Fibroblast of lung (primary cell): ENCODE results near the gene CFAP68. TPM values are rescaled to one million over a fixed set of nuclear protein-coding genes. Genes with fewer than 3 reads are reported as not detected.

Source experiments
- DNase-seq, 2 donors: peaks; one replicate each; pipeline versions ENCODE4 v3.0.0 to v3.0.0-alpha.2; 2010; ENCODE audit warnings: low read depth in 2 of 2
- H2AFZ ChIP-seq: 2 replicates; pipeline ENCODE4 v1.5.1; 2012; ENCODE audit warnings: low read length, control low read depth, inconsistent platforms
- H3K27ac ChIP-seq: 2 replicates; pipeline ENCODE4 v1.5.1; 2011; ENCODE audit warnings: low read length, control low read depth; ENCODE audit not compliant: insufficient read depth
- H3K27me3 ChIP-seq: 2 replicates; pipeline ENCODE4 v1.5.1; 2011; ENCODE audit warnings: mild to moderate bottlenecking, low read length; ENCODE audit not compliant: control insufficient read depth, insufficient read depth
- H3K36me3 ChIP-seq: 2 replicates; pipeline ENCODE4 v1.5.1; 2011; ENCODE audit warnings: low read length; ENCODE audit not compliant: control insufficient read depth, insufficient read depth
- H3K4me1 ChIP-seq: 2 replicates; pipeline ENCODE4 v1.5.1; 2011; ENCODE audit warnings: low read length; ENCODE audit not compliant: control insufficient read depth, insufficient read depth; ENCODE audit errors: extremely low read depth
- H3K4me2 ChIP-seq: 2 replicates; pipeline ENCODE4 v1.5.1; 2011; ENCODE audit warnings: low read length, control low read depth; ENCODE audit not compliant: insufficient read depth; ENCODE audit errors: extremely low read depth
- H3K4me3 ChIP-seq, 4 experiments: fragments of 200-600 bp in 1 of 4; sonication (generic) in 1 of 4; replicated peaks in 1 of 4; 2 replicates each; pipeline ENCODE4 v1.5.1; 2011 to 2016; ENCODE audit warnings: low read length in 4 of 4, low read depth in 3 of 4, mild to moderate bottlenecking in 3 of 4, control low read depth in 2 of 4, inconsistent platforms in 1 of 4, mixed read lengths in 1 of 4; ENCODE audit not compliant: insufficient read depth in 1 of 4; ENCODE audit errors: control extremely low read depth in 1 of 4
- H3K79me2 ChIP-seq: 2 replicates; pipeline ENCODE4 v1.5.1; 2012; ENCODE audit warnings: mild to moderate bottlenecking, low read length, inconsistent platforms; ENCODE audit not compliant: control insufficient read depth, insufficient read depth
- H3K9ac ChIP-seq: 2 replicates; pipeline ENCODE4 v1.5.1; 2011; ENCODE audit warnings: mild to moderate bottlenecking, low read length, control low read depth; ENCODE audit not compliant: insufficient read depth
- H3K9me3 ChIP-seq: 2 replicates; pipeline ENCODE4 v1.5.1; 2012; ENCODE audit warnings: low read depth, low read length; ENCODE audit not compliant: control insufficient read depth, insufficient read depth
- H4K20me1 ChIP-seq: 2 replicates; pipeline ENCODE4 v1.5.1; 2011; ENCODE audit warnings: low read length; ENCODE audit not compliant: control insufficient read depth, insufficient read depth; ENCODE audit errors: extremely low read depth
- CTCF ChIP-seq, 2 donors: IDR thresholded peaks in 1 of 2; conservative IDR thresholded peaks in 1 of 2; 1 replicate in 1 of 2; 2 replicates in 1 of 2; pipeline ENCODE4 v1.5.1; 2011 to 2012; ENCODE audit warnings: low read length in 2 of 2, control low read depth in 1 of 2, inconsistent platforms in 1 of 2, low read depth in 1 of 2, mild to moderate bottlenecking in 1 of 2
- EZH2 ChIP-seq: IDR thresholded peaks from 2 replicates; pipeline ENCODE4 v1.5.1; 2012; ENCODE audit warnings: low read length, control low read depth, mild to moderate bottlenecking; ENCODE audit errors: missing control alignments
- polyA plus RNA-seq, 2 donors: library from polyadenylated mRNA; depleted of rRNA in 1 of 2; stranded (reverse) in 1 of 2; unstranded in 1 of 2; fragments of >200 nt; gene quantifications; 2 replicates each; pipeline ENCODE4 v1.2.1, GENCODE V29; 2011 to 2012; ENCODE audit warnings: missing spikeins in 1 of 2
- total RNA-seq: library from RNA; depleted of rRNA; stranded (reverse); fragments of >200 nt; gene quantifications from 2 replicates; pipeline ENCODE4 v1.2.1, GENCODE V29; 2014

Gene CFAP68
- total and polyA plus RNA-seq, 2 donors (not counting 1 experiment from before 2014, with no cell fraction given): 19.3 to 21.1 TPM

- TF ChIP-seq EZH2 (no peak), CTCF (conservative IDR thresholded peaks at IDR 0.05 in 1 of 2, IDR thresholded peaks at IDR 0.05 in 1 of 2; ENCODE audit: low read depth in 1 of 2, low read length in 2 of 2) (no peak)
- H4K20me1 ChIP-seq: no peaks in the 10 kb centered on the region
- DNase-seq: no peak
These were observed 29.7 kb upstream of the CFAP68 start for GRCh38 chr11:111849631-111850030.

DNA sequence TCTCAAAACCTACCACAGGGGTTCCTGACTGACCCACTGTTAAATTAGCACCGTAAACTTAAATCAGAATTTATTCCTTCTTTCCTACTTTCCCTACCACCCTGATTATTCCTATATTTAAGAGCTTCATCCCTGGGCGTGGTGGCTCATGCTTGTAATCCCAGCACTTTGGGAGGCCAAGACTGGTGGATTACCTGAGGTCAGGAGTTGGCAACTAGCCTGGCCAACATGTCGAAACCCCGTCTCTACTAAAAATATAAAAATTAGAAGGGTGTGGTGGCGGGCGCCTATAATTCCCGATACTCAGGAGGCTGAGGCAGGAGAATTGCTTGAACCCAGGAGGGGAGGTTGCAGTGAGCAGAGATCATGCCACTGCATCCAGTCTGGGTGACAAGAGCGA is 28.3 kb upstream of the CFAP68 start:
- H3K4me3 ChIP-seq: no peak overlapping the region
- no peak for TF ChIP-seq EZH2
- TF ChIP-seq CTCF (conservative IDR thresholded peaks at IDR 0.05 in 1 of 2, IDR thresholded peaks at IDR 0.05 in 1 of 2; ENCODE audit: low read depth in 1 of 2, low read length in 2 of 2): no peak

More at GRCh38 chr11:111849631-111850030, 29.7 kb upstream of the CFAP68 start:
- H3K27me3 ChIP-seq: no peaks in the 10 kb centered on the region
- no peak overlapping the region for H3K9ac ChIP-seq
- no peak overlapping the region for H3K4me3 ChIP-seq
- H3K4me2 ChIP-seq: no peak overlapping the region
- no peaks in the 10 kb centered on the region for H3K9me3 ChIP-seq
- H2AFZ ChIP-seq: no peak overlapping the region
- H3K4me1 ChIP-seq: peaks cover 15% of the 10 kb centered on the region
- H3K27ac ChIP-seq: no peak overlapping the region
- no peaks in the 10 kb centered on the region for H3K79me2 ChIP-seq
- peaks cover 2% of the 10 kb centered on the region for H3K36me3 ChIP-seq

DNA sequence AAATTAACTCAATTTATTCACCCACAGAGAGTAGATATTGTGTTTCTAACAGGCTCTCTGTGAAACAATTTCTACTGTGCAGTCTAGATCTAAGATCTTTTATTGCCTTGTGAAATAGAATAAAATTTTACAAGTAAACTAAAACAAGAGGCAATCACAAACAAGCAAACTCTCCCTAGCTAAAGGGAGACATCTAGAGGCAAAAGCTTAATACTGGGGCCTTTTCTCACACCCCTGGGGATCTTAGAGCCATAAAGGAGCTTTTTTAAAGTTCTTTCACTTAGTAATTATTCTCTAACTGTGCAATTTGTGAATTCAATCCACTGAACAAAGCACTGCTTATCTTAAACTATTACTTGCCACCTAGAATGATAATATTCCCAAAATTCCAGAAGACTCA is 27.7 kb upstream of the CFAP68 start:
- Histone ChIP-seq H3K9me3 (no peaks in the 10 kb centered on the region), H3K36me3 (peaks cover 3% of the 10 kb centered on the region), H3K4me2 (no peak overlapping the region), H2AFZ (no peak overlapping the region), H3K9ac (no peak overlapping the region), H3K27ac (no peak overlapping the region), H3K4me1 (peaks cover 5% of the 10 kb centered on the region), H4K20me1 (no peaks in the 10 kb centered on the region), H3K4me3 (no peak overlapping the region), H3K79me2 (no peaks in the 10 kb centered on the region), H3K27me3 (no peaks in the 10 kb centered on the region)
- peak in 1 of 2 donors; percentile 51 for DNase-seq
- TF ChIP-seq CTCF (conservative IDR thresholded peaks at IDR 0.05 in 1 of 2, IDR thresholded peaks at IDR 0.05 in 1 of 2; ENCODE audit: low read depth in 1 of 2, low read length in 2 of 2): peak; percentile 58 to 70
- TF ChIP-seq EZH2: no peak

More for the DNA sequence above, 28.3 kb upstream of the CFAP68 start:
- peaks cover 10% of the 10 kb centered on the region for H3K4me1 ChIP-seq
- no peak overlapping the region for H3K9ac ChIP-seq
- H4K20me1 ChIP-seq: no peaks in the 10 kb centered on the region
- no peak overlapping the region for H3K27ac ChIP-seq
- H3K36me3 ChIP-seq: peaks cover 3% of the 10 kb centered on the region
- DNase-seq: no peak
- no peak overlapping the region for H3K4me2 ChIP-seq
- no peaks in the 10 kb centered on the region for H3K27me3 ChIP-seq
- no peaks in the 10 kb centered on the region for H3K79me2 ChIP-seq
- H2AFZ ChIP-seq: no peak overlapping the region
- H3K9me3 ChIP-seq: no peaks in the 10 kb centered on the region
